Activated CD4-positive, CD25-positive, alpha-beta regulatory T cell (primary cell): ENCODE data around the gene KLK6.

Experiments used
- DNase-seq, 4 experiments: peaks; one replicate each; lab custom pipeline; 2025; lab: John Stamatoyannopoulos, UW

The KLK6 gene

GRCh38 chr19:50969413-50969760, at the start of gene KLK6:
TSS of gene KLK6 (minus strand) at chr19:50969591. CDS start at chr19:50968104, 1,487 bp downstream.
- no peak for DNase-seq

- no peak for DNase-seq
These were observed 49.6 kb upstream of the KLK6 start for GRCh38 chr19:51018745-51019543.

GRCh38 chr19:51016798-51017683, 47.6 kb upstream of the KLK6 start:
- DNase-seq: peak in 3 of 4 experiments; percentile 9 to 52 (median 12)

- no peak for DNase-seq
These were observed 46.4 kb upstream of the KLK6 start for GRCh38 chr19:51015691-51016267.

GRCh38 chr19:51014242-51014641, 44.9 kb upstream of the KLK6 start:
- no peak for DNase-seq

- DNase-seq: no peak
These were observed 43.3 kb upstream of the KLK6 start for GRCh38 chr19:51012661-51013190.

GRCh38 chr19:51010066-51010795, 40.8 kb upstream of the KLK6 start:
- DNase-seq: no peak

GRCh38 chr19:51009061-51009891, 39.9 kb upstream of the KLK6 start:
- no peak for DNase-seq

GRCh38 chr19:51007488-51007887, 38.1 kb upstream of the KLK6 start:
- DNase-seq: no peak

GRCh38 chr19:51006406-51006805, 37.0 kb upstream of the KLK6 start:
- DNase-seq: no peak

- DNase-seq: no peak
These were observed 35.9 kb upstream of the KLK6 start for GRCh38 chr19:51005248-51005647.

- no peak for DNase-seq
These were observed 33.9 kb upstream of the KLK6 start for GRCh38 chr19:51003316-51003715.

- DNase-seq: no peak
These were observed 33.3 kb upstream of the KLK6 start for GRCh38 chr19:51002542-51003311.

GRCh38 chr19:51002089-51002532, 32.7 kb upstream of the KLK6 start:
- no peak for DNase-seq

GRCh38 chr19:51001515-51001914, 32.1 kb upstream of the KLK6 start, which contains the start of gene KLK8:
TSS of gene KLK8 (minus strand) at chr19:51001604. CDS start at chr19:51001167, 437 bp downstream.
- DNase-seq: no peak

GRCh38 chr19:51000981-51001380, 31.6 kb upstream of the KLK6 start:
- DNase-seq: no peak

- DNase-seq: no peak
These were observed 31.0 kb upstream of the KLK6 start for GRCh38 chr19:51000426-51000825.

- no peak for DNase-seq
These were observed 29.3 kb upstream of the KLK6 start for GRCh38 chr19:50998686-50999085.

GRCh38 chr19:50998061-50998460, 28.7 kb upstream of the KLK6 start:
- DNase-seq: no peak

GRCh38 chr19:50994129-50994528, 24.7 kb upstream of the KLK6 start:
- no peak for DNase-seq
